Globus pallidus (tissue), 1 donor: ENCODE measurements around the gene XCL2.
A peak's percentile ranks its signal among the peaks of the same experiment; 100 is the strongest.
"Not testable (repeated sequence)": the region's sequence is repeated elsewhere in the genome, so short reads cannot be mapped to it uniquely, and the experiment has no call there.

Experiments used
- DNase-seq: peaks from one replicate; pipeline ENCODE4 v3.0.0-alpha.2; 2015; ENCODE audit warnings: low spot score

XCL2 gene

GRCh38 chr1:168556647-168557046 lies 12.8 kb upstream of the XCL2 start:
- no peak for DNase-seq

GRCh38 chr1:168555508-168556046 lies 11.8 kb upstream of the XCL2 start:
- no peak for DNase-seq

- DNase-seq: no peak
Observed at GRCh38 chr1:168554603-168555483, 11.0 kb upstream of the XCL2 start.

GRCh38 chr1:168553680-168554553 lies 10.1 kb upstream of the XCL2 start:
- DNase-seq: no peak

GRCh38 chr1:168552961-168553360 lies 9.2 kb upstream of the XCL2 start:
- no peak for DNase-seq

GRCh38 chr1:168551688-168552087 lies 7.9 kb upstream of the XCL2 start:
- no peak for DNase-seq

- no peak for DNase-seq
Observed at GRCh38 chr1:168550971-168551370, 7.2 kb upstream of the XCL2 start.

GRCh38 chr1:168546553-168546895 lies 2.7 kb upstream of the XCL2 start:
- DNase-seq: not testable (repeated sequence)

GRCh38 chr1:168545678-168546552 lies 2.1 kb upstream of the XCL2 start:
- DNase-seq: not testable (repeated sequence)

- DNase-seq: not testable (repeated sequence)
Observed at GRCh38 chr1:168542978-168543377, 819 bp downstream of the XCL2 start.

GRCh38 chr1:168540798-168541197 lies 3.0 kb downstream of the XCL2 start:
- peak; percentile 8 for DNase-seq

GRCh38 chr1:168535536-168535935 lies 8.3 kb downstream of the XCL2 start:
- peak; percentile 4 for DNase-seq

GRCh38 chr1:168531615-168532345 lies 12.0 kb downstream of the XCL2 start:
- DNase-seq: no peak

- no peak for DNase-seq
Observed at GRCh38 chr1:168529518-168529917, 14.3 kb downstream of the XCL2 start.

- no peak for DNase-seq
Observed at GRCh38 chr1:168521401-168522000, 22.3 kb downstream of the XCL2 start.

GRCh38 chr1:168520832-168521231 lies 23.0 kb downstream of the XCL2 start:
- no peak for DNase-seq

GRCh38 chr1:168520052-168520751 lies 23.6 kb downstream of the XCL2 start:
- DNase-seq: no peak

GRCh38 chr1:168518813-168519212 lies 25.0 kb downstream of the XCL2 start:
- no peak for DNase-seq

- DNase-seq: no peak
Observed at GRCh38 chr1:168518201-168518689, 25.6 kb downstream of the XCL2 start.

- no peak for DNase-seq
Observed at GRCh38 chr1:168514455-168514854, 29.3 kb downstream of the XCL2 start.
